HG02759 (cell line): ENCODE measurements around the gene PAX7.
"Not testable (repeated sequence)": the region's sequence is repeated elsewhere in the genome, so short reads cannot be mapped to it uniquely, and the experiment has no call there.

ENCODE experiments used
- ATAC-seq: cut with Tn5 transposase; IDR thresholded peaks from one replicate; pipeline ENCODE4 v1.9.1; 2021; ENCODE audit warnings: mild to moderate bottlenecking, moderate library complexity; ENCODE audit not compliant: unreplicated experiment

Gene PAX7

GRCh38 chr1:18749569-18749968 lies 118.9 kb downstream of the PAX7 start:
- ATAC-seq: no peak

- no peak for ATAC-seq
These were observed 120.0 kb downstream of the PAX7 start for GRCh38 chr1:18750600-18750999.

GRCh38 chr1:18751425-18751824 lies 120.8 kb downstream of the PAX7 start:
- no peak for ATAC-seq

- ATAC-seq: no peak
These were observed 121.8 kb downstream of the PAX7 start for GRCh38 chr1:18752409-18752808.

- no peak for ATAC-seq
These were observed 129.5 kb downstream of the PAX7 start for GRCh38 chr1:18760156-18760555.

- no peak for ATAC-seq
These were observed 131.5 kb downstream of the PAX7 start for GRCh38 chr1:18761948-18762840.

GRCh38 chr1:18764362-18764761 lies 133.7 kb downstream of the PAX7 start:
- no peak for ATAC-seq

- ATAC-seq: no peak
These were observed 135.1 kb downstream of the PAX7 start for GRCh38 chr1:18765725-18766124.

GRCh38 chr1:18766328-18766727 lies 135.7 kb downstream of the PAX7 start:
- no peak for ATAC-seq

- ATAC-seq: not testable (repeated sequence)
These were observed 136.9 kb downstream of the PAX7 start for GRCh38 chr1:18767576-18767975.

- ATAC-seq: no peak
These were observed 137.4 kb downstream of the PAX7 start for GRCh38 chr1:18768086-18768485.

- ATAC-seq: no peak
These were observed 138.5 kb downstream of the PAX7 start for GRCh38 chr1:18769140-18769539.

- no peak for ATAC-seq
These were observed 140.2 kb downstream of the PAX7 start for GRCh38 chr1:18770799-18771198.

- ATAC-seq: no peak
These were observed 143.1 kb downstream of the PAX7 start for GRCh38 chr1:18773753-18774152.

GRCh38 chr1:18775341-18775740 lies 144.7 kb downstream of the PAX7 start:
- no peak for ATAC-seq

GRCh38 chr1:18776777-18777176 lies 146.1 kb downstream of the PAX7 start:
- ATAC-seq: no peak

- no peak for ATAC-seq
These were observed 147.8 kb downstream of the PAX7 start for GRCh38 chr1:18778437-18778836.

- ATAC-seq: no peak
These were observed 150.4 kb downstream of the PAX7 start for GRCh38 chr1:18781031-18781430.

- ATAC-seq: no peak
These were observed 153.2 kb downstream of the PAX7 start for GRCh38 chr1:18783705-18784481.

- ATAC-seq: no peak
These were observed 153.8 kb downstream of the PAX7 start for GRCh38 chr1:18784482-18784831.

GRCh38 chr1:18786149-18786548 lies 155.5 kb downstream of the PAX7 start:
- ATAC-seq: no peak

- no peak for ATAC-seq
These were observed 157.3 kb downstream of the PAX7 start for GRCh38 chr1:18787825-18788385.
